ENCODE measurements around the gene CAPZB.

CAPZB gene

GRCh38 chr1:19468397-19468956 lies 16.9 kb downstream of the CAPZB start:
- DNase-seq (ENCODE audit: low spot score): no peak

GRCh38 chr1:19467199-19468187 lies 17.8 kb downstream of the CAPZB start:
- DNase-seq (ENCODE audit: low spot score): no peak

- DNase-seq (ENCODE audit: low spot score): no peak
These were observed 19.2 kb downstream of the CAPZB start for GRCh38 chr1:19466112-19466561.

GRCh38 chr1:19465650-19466049 lies 19.7 kb downstream of the CAPZB start:
- no peak for DNase-seq (ENCODE audit: low spot score)

GRCh38 chr1:19465123-19465522 lies 20.2 kb downstream of the CAPZB start:
- DNase-seq (ENCODE audit: low spot score): no peak

GRCh38 chr1:19464696-19465095 lies 20.6 kb downstream of the CAPZB start:
- DNase-seq (ENCODE audit: low spot score): no peak

GRCh38 chr1:19463504-19463803 lies 21.9 kb downstream of the CAPZB start:
- DNase-seq (ENCODE audit: low spot score): no peak

- no peak for DNase-seq (ENCODE audit: low spot score)
These were observed 22.4 kb downstream of the CAPZB start for GRCh38 chr1:19462781-19463503.

GRCh38 chr1:19461220-19461554 lies 24.2 kb downstream of the CAPZB start:
- DNase-seq (ENCODE audit: low spot score): no peak

- DNase-seq (ENCODE audit: low spot score): no peak
These were observed 24.7 kb downstream of the CAPZB start for GRCh38 chr1:19460535-19461219.

GRCh38 chr1:19458815-19459417 lies 26.4 kb downstream of the CAPZB start:
- no peak for DNase-seq (ENCODE audit: low spot score)

- DNase-seq (ENCODE audit: low spot score): no peak
These were observed 27.7 kb downstream of the CAPZB start for GRCh38 chr1:19457607-19458006.

GRCh38 chr1:19456968-19457441 lies 28.3 kb downstream of the CAPZB start:
- no peak for DNase-seq (ENCODE audit: low spot score)

- no peak for DNase-seq (ENCODE audit: low spot score)
These were observed 30.0 kb downstream of the CAPZB start for GRCh38 chr1:19455353-19455752.

- DNase-seq (ENCODE audit: low spot score): no peak
These were observed 30.8 kb downstream of the CAPZB start for GRCh38 chr1:19454265-19455146.

- DNase-seq (ENCODE audit: low spot score): no peak
These were observed 31.6 kb downstream of the CAPZB start for GRCh38 chr1:19453741-19454201.

GRCh38 chr1:19452221-19452663 lies 33.1 kb downstream of the CAPZB start:
- no peak for DNase-seq (ENCODE audit: low spot score)

GRCh38 chr1:19450811-19451515 lies 34.4 kb downstream of the CAPZB start:
- DNase-seq (ENCODE audit: low spot score): no peak

GRCh38 chr1:19449454-19450228 lies 35.7 kb downstream of the CAPZB start:
- no peak for DNase-seq (ENCODE audit: low spot score)
